NCI-H128 (cell line): ENCODE results near the gene UPK3BL2.
"Not testable (repeated sequence)": the region's sequence is repeated elsewhere in the genome, so short reads cannot be mapped to it uniquely, and the experiment has no call there.

Experiments used
- DNase-seq: peaks from one replicate; lab custom pipeline; 2025; ENCODE audit not compliant: unreplicated experiment; lab: John Stamatoyannopoulos, UW

Gene UPK3BL2

GRCh38 chr7:102494473-102495149 is 48.9 kb downstream of the UPK3BL2 start:
- DNase-seq = not testable (repeated sequence)

DNA sequence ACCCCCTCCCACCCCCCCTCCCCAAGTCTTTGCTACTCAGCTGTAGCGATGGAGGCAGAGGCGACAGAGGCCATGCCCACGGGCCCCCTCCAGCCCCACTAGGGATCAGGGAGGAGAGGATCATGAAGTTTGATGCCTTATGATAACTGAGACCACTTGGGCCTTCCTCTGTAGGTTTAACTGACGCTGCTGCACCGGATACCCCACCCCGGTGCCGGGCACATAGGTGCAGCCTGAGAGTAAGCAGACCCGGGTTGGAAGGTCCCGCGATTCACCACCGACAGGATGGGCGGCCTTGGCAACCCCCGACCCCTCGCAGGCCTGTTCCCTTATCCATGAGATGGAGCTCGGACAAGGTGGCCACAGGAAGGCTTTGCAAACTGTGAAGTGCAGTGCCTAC is 49.5 kb downstream of the UPK3BL2 start:
- DNase-seq = not testable (repeated sequence)

DNA sequence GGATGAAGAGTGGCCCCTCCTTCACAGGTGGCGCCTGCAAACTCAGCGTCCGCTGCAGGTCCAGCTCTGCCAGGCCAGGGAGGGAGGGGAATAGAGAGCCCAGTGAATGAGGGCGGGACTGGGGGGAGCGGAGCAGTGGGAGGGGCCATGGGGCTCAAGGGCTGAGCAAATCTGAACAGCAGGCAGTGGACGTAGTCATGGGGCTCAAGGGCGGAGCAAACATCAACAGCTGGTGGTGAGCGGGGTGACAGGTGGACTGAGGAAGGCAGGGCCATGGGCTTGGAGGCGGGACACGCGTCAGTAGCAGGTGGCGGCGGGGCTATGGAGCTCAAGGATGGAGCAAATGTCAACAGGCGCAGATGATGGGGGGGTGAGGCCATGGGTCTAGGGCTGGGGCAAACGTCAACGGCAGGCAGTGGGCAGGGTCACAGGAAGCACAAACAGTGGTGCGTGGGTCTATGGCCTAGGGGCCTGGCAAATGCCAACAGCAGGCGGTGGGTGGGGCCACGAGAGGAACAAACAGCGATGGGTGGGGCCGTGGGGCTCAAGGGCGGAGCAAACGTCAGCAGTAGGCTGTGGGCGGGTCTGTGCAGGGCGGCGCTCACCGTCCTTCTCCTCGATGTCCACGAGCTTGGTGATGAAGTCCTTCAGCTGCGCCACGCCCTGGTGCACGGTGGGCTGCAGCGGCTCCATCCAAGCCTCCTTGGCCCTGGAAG is 50.1 kb downstream of the UPK3BL2 start:
- not testable (repeated sequence) for DNase-seq

DNA sequence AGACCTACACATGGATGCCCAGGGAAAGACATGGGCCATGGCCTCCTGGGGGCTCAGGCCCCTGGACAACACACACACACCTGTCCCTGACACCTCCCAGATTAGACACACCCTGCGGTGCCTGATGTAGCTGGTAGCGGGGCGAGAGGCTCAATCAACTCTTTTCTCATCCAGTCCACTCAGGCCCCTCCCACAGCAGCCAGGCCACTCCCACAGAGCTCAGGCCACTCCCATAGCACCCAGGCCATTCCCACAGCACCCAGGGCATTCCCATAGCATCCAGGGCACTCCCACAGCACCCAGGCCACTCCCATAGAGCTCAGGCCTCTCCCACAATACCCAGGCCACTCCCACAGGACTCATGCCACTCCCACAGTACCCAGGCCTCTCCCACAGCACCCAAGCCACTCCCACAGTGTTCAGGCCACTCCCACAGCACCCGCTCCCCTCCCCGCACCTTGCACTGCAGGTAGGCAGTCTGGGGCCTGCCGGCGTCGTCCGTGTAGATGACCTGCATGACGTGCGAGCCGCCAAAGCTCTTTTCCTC is 52.9 kb downstream of the UPK3BL2 start:
- DNase-seq = not testable (repeated sequence)
